CD4-positive, alpha-beta T cell (primary cell): ENCODE data around the gene ADGRG1. TPM values are rescaled to one million over a fixed set of nuclear protein-coding genes. Genes with fewer than 3 reads are reported as not detected.
A peak's percentile ranks its signal among the peaks of the same experiment; 100 is the strongest.

Source experiments
- ATAC-seq: fragments of 200-7000 bp; cut with Tn5 transposase; one replicate; pipeline ENCODE4 v1.10.0; 2022; ENCODE audit warnings: mild to moderate bottlenecking; ENCODE audit not compliant: poor library complexity
- CTCF ChIA-PET: fragments of 350-600 bp; sonication (Branson Sonifier 250); formaldehyde crosslinking; loops from one replicate; lab custom pipeline; 2021; ENCODE audit warnings: antibody characterized with exemption, inconsistent platforms; lab: Charles Lee
- POLR2A ChIA-PET: fragments of 350-600 bp; sonication (Branson Sonifier 250); formaldehyde crosslinking; loops from one replicate; lab custom pipeline; 2021; ENCODE audit warnings: antibody characterized with exemption, inconsistent platforms; lab: Charles Lee
- DNase-seq, 14 experiments: peaks; one replicate each; pipeline ENCODE4 v3.0.0-alpha.2; 2013 to 2020; ENCODE audit warnings: mixed read lengths in 2 of 14
- H3K27ac ChIP-seq, 2 donors: one replicate each; pipeline versions ENCODE4 v1.5.1 to v1.7.0; 2013; ENCODE audit warnings: low read length in 2 of 2, low read depth in 1 of 2, mild to moderate bottlenecking in 1 of 2
- H3K27me3 ChIP-seq, 2 experiments: 1 replicate in 1 of 2; 2 replicates in 1 of 2; pipeline versions ENCODE4 v1.6.1 to v1.7.0; 2013; ENCODE audit warnings: low read length in 2 of 2, control low read depth in 1 of 2, mild to moderate bottlenecking in 1 of 2, moderate library complexity in 1 of 2; ENCODE audit not compliant: insufficient read depth in 2 of 2, control insufficient read depth in 1 of 2
- H3K36me3 ChIP-seq: one replicate; pipeline ENCODE4 v1.6.1; 2013; ENCODE audit warnings: low read length, control low read depth; ENCODE audit not compliant: insufficient read depth
- H3K4me1 ChIP-seq: one replicate; pipeline ENCODE4 v1.6.1; 2013; ENCODE audit warnings: low read length, control low read depth; ENCODE audit not compliant: insufficient read depth
- H3K4me3 ChIP-seq: one replicate; pipeline ENCODE4 v1.5.1; 2013; ENCODE audit warnings: mild to moderate bottlenecking, low read length, moderate library complexity
- H3K9me3 ChIP-seq, 2 experiments: 1 replicate in 1 of 2; 2 replicates in 1 of 2; pipeline versions ENCODE4 v1.6.1 to v1.7.0; 2013; ENCODE audit warnings: low read length in 2 of 2, mild to moderate bottlenecking in 2 of 2, control low read depth in 1 of 2, moderate library complexity in 1 of 2; ENCODE audit not compliant: control insufficient read depth in 1 of 2, insufficient read depth in 1 of 2
- H3K27ac Mint-ChIP-seq: one replicate; pipeline ENCODE4 v1.8.0; 2020; ENCODE audit warnings: mixed read lengths
- H3K27me3 Mint-ChIP-seq: one replicate; pipeline ENCODE4 v1.8.0; 2021; ENCODE audit warnings: mixed read lengths
- H3K36me3 Mint-ChIP-seq: one replicate; pipeline ENCODE4 v1.8.0; 2021; ENCODE audit warnings: low read depth, mixed read lengths
- H3K4me1 Mint-ChIP-seq: one replicate; pipeline ENCODE4 v1.8.0; 2021; ENCODE audit warnings: low read depth, mixed read lengths
- H3K4me3 Mint-ChIP-seq: one replicate; pipeline ENCODE4 v1.8.0; 2020; ENCODE audit warnings: mild to moderate bottlenecking, mixed read lengths
- H3K9me3 Mint-ChIP-seq: one replicate; pipeline ENCODE4 v1.8.0; 2020; ENCODE audit warnings: mixed read lengths
- CTCF ChIP-seq: fragments of 200-600 bp; IDR thresholded peaks from one replicate; pipeline ENCODE4 v1.8.0; 2022; ENCODE audit warnings: antibody characterized with exemption, mild to moderate bottlenecking
- intact Hi-C, 2 experiments: fragments of 100-400 bp; cut with DNase I in 1 of 2; cut with micrococcal nuclease in 1 of 2; formaldehyde crosslinking; loops; one replicate each; pipeline versions ENCODE4 v1.15.1 to v1.9.0; 2023 to 2025; cut with DNase I, micrococcal nuclease
- total RNA-seq, 174 experiments: library from RNA in 2 of 174; stranded (reverse) in 2 of 174; gene quantifications; one replicate each; pipeline ENCODE4 v1.2.3 and lab custom pipeline; 2021 to 2026

The ADGRG1 gene
- total RNA-seq, 2 experiments from 2014 or later: 1.8 to 2.3 TPM

- Histone ChIP-seq H3K36me3 (no peaks in the 10 kb centered on the region), H3K9me3 (no peaks in the 10 kb centered on the region), H3K4me3 (peak overlapping the region; percentile 4), H3K27me3 (no peaks in the 10 kb centered on the region), H3K27ac (peak overlapping the region in 1 of 2 donors; percentile 29), H3K4me1 (peaks cover 22% of the 10 kb centered on the region)
- no peaks in the 10 kb centered on the region for H3K27me3 Mint-ChIP-seq
- CTCF ChIA-PET: no interaction called here
- intact Hi-C loops: no loop called here
- no peak for TF ChIP-seq CTCF
- H3K36me3 Mint-ChIP-seq: no peaks in the 10 kb centered on the region
- ATAC-seq (peak; percentile 93), DNase-seq (peak in 10 of 14 experiments; percentile 11 to 73 (median 38))
- POLR2A ChIA-PET: interaction anchor here (1.0 to 1.4 kb wide), 2 partner anchors 45 to 295 kb away, joined by 3 read pairs; no protein-coding TSS in a partner anchor
- H3K4me1 Mint-ChIP-seq: peaks cover 17% of the 10 kb centered on the region
- H3K9me3 Mint-ChIP-seq: no peaks in the 10 kb centered on the region
- H3K4me3 Mint-ChIP-seq: peak overlapping the region; percentile 42
- H3K27ac Mint-ChIP-seq: peak overlapping the region; percentile 85
These were observed 61.5 kb downstream of the ADGRG1 start for GRCh38 chr16:57689762-57690558.

- no peaks in the 10 kb centered on the region for H3K27me3 Mint-ChIP-seq
- peaks cover 22% of the 10 kb centered on the region for H3K4me1 ChIP-seq
- no peaks in the 10 kb centered on the region for H3K36me3 Mint-ChIP-seq
- H3K36me3 ChIP-seq: no peaks in the 10 kb centered on the region
- H3K9me3 ChIP-seq: no peaks in the 10 kb centered on the region
- no peak for DNase-seq
- ChIA-PET POLR2A (no interaction called here), CTCF (no interaction called here)
- no peak for TF ChIP-seq CTCF
- no peak overlapping the region for H3K4me3 ChIP-seq
- H3K27me3 ChIP-seq: no peaks in the 10 kb centered on the region
- no peak overlapping the region for H3K27ac ChIP-seq
- no peak overlapping the region for H3K27ac Mint-ChIP-seq
- no peak overlapping the region for H3K4me3 Mint-ChIP-seq
- peaks cover 18% of the 10 kb centered on the region for H3K4me1 Mint-ChIP-seq
- ATAC-seq: no peak
- intact Hi-C loops: no loop called here
- no peaks in the 10 kb centered on the region for H3K9me3 Mint-ChIP-seq
These were observed 62.5 kb downstream of the ADGRG1 start for GRCh38 chr16:57690782-57691471.

GRCh38 chr16:57692636-57693035 is 64.2 kb downstream of the ADGRG1 start:
- H3K36me3 ChIP-seq: no peaks in the 10 kb centered on the region
- no peaks in the 10 kb centered on the region for H3K36me3 Mint-ChIP-seq
- no peak overlapping the region for H3K27ac Mint-ChIP-seq
- no peaks in the 10 kb centered on the region for H3K9me3 ChIP-seq
- no peak overlapping the region for H3K4me3 ChIP-seq
- intact Hi-C loops: no loop called here
- no peak overlapping the region for H3K27ac ChIP-seq
- no peaks in the 10 kb centered on the region for H3K27me3 ChIP-seq
- no peak for TF ChIP-seq CTCF
- H3K9me3 Mint-ChIP-seq: no peaks in the 10 kb centered on the region
- ChIA-PET CTCF (no interaction called here), POLR2A (no interaction called here)
- peaks cover 18% of the 10 kb centered on the region for H3K4me1 Mint-ChIP-seq
- ATAC-seq: no peak
- no peaks in the 10 kb centered on the region for H3K27me3 Mint-ChIP-seq
- H3K4me3 Mint-ChIP-seq: no peak overlapping the region
- peaks cover 22% of the 10 kb centered on the region for H3K4me1 ChIP-seq
- no peak for DNase-seq
